Suprapubic skin (tissue), 4 donors: ENCODE data around the gene MPZL2. TPM values are rescaled to one million over a fixed set of nuclear protein-coding genes. Genes with fewer than 3 reads are reported as not detected.

Experiments used
- DNase-seq, 2 donors: peaks; one replicate each; pipeline ENCODE4 v3.0.0-alpha.2; 2019; ENCODE audit warnings: low spot score in 2 of 2
- H3K27ac ChIP-seq: fragments of 200-600 bp; sonication (generic); one replicate; pipeline ENCODE4 v1.5.1; 2019
- H3K27me3 ChIP-seq: fragments of 200-600 bp; sonication (generic); one replicate; pipeline ENCODE4 v1.5.1; 2019
- H3K36me3 ChIP-seq: fragments of 200-600 bp; sonication (generic); one replicate; pipeline ENCODE4 v1.5.1; 2019
- H3K4me1 ChIP-seq: fragments of 200-600 bp; sonication (generic); one replicate; pipeline ENCODE4 v1.5.1; 2019
- H3K4me3 ChIP-seq: fragments of 200-600 bp; sonication (generic); one replicate; pipeline ENCODE4 v1.5.1; 2019; ENCODE audit warnings: mild to moderate bottlenecking
- H3K9me3 ChIP-seq: fragments of 200-600 bp; sonication (generic); one replicate; pipeline ENCODE4 v1.5.1; 2019
- CTCF ChIP-seq, 2 donors: fragments of 200-600 bp in 1 of 2; fragments of 450-650 bp in 1 of 2; sonication (generic) in 1 of 2; IDR thresholded peaks; one replicate each; pipeline ENCODE4 v1.5.1; 2016 to 2019; ENCODE audit warnings: antibody characterized with exemption in 2 of 2, mild to moderate bottlenecking in 1 of 2, moderate library complexity in 1 of 2
- EP300 ChIP-seq: sonication (generic); formaldehyde crosslinking; IDR thresholded peaks from one replicate; pipeline ENCODE4 v1.6.1; 2017; ENCODE audit warnings: antibody characterized with exemption
- POLR2A ChIP-seq, 2 donors: fragments of 450-650 bp; IDR thresholded peaks; one replicate each; pipeline ENCODE4 v1.6.1; 2017; ENCODE audit warnings: antibody characterized with exemption in 2 of 2, mild to moderate bottlenecking in 2 of 2, moderate library complexity in 2 of 2
- POLR2AphosphoS5 ChIP-seq, 3 donors: sonication (generic); formaldehyde crosslinking; IDR thresholded peaks; one replicate each; pipeline ENCODE4 v1.6.1; 2017; ENCODE audit warnings: antibody characterized with exemption in 3 of 3
- WGBS: methylation state at CpG from one replicate; pipeline ENCODE4 v1.1.5; 2018; 5-methylcytosine and 5-hydroxymethylcytosine counted together
- total RNA-seq, 4 donors: library from RNA; depleted of rRNA; stranded (reverse); fragments of >200 nt; gene quantifications; one replicate each; pipeline ENCODE4 v1.1.0, GENCODE V29; 2016

The MPZL2 gene
- total RNA-seq, 4 donors from 2014 or later, result 54.5 to 111 (median 56.7) TPM

DNA sequence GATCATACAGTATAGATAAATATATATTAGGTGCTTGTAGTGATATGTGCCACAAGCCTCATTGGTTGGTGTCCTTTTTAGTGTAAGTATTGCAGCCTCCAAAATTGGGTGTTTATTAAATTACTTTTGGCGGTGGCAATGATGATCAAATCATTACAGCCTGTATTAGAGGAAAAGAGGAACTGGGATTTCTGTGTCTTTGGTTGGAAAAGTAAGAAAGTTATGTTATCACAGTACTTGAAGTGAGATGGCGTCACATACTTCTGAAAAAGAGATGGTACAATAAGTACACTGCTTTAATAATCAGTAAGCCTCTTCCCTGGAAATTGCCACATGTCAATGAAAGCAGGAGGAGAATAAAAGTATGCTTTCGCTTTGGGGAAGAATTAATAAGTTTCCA, 11.4 kb downstream of the MPZL2 start:
- 65% methylated on average over 3 of the region's 3 CpGs for WGBS
- H3K4me3 ChIP-seq, result peak overlapping the region; percentile 72
- TF ChIP-seq EP300, result no peak
- TF ChIP-seq POLR2A (IDR thresholded peaks at IDR 0.05), result no peak
- TF ChIP-seq POLR2AphosphoS5 (IDR thresholded peaks at IDR 0.05), result no peak
- TF ChIP-seq CTCF (IDR thresholded peaks at IDR 0.05), result no peak
- peaks cover 10% of the 10 kb centered on the region for H3K4me1 ChIP-seq
- H3K36me3 ChIP-seq, result no peaks in the 10 kb centered on the region
- H3K27me3 ChIP-seq, result peaks cover 8% of the 10 kb centered on the region
- H3K9me3 ChIP-seq, result no peaks in the 10 kb centered on the region
- no peak for DNase-seq
- H3K27ac ChIP-seq, result peak overlapping the region; percentile 95

GRCh38 chr11:118251858-118252652, 12.0 kb downstream of the MPZL2 start, which contains the start of gene MPZL3:
Gene MPZL3 (minus strand): TSS chr11:118252365. CDS start chr11:118252294, 71 bp downstream.
- peak within 1 kb of the TSS; percentile 72 for H3K4me3 ChIP-seq
- H3K36me3 ChIP-seq, result no peaks in the 10 kb centered on the region
- no peaks in the 10 kb centered on the region for H3K9me3 ChIP-seq
- DNase-seq, result peak; percentile 84 to 85
- peak within 1 kb of the TSS; percentile 95 for H3K27ac ChIP-seq
- H3K27me3 ChIP-seq, result peaks cover 8% of the 10 kb centered on the region
- 3% methylated on average over 26 of the region's 33 CpGs for WGBS
- TF ChIP-seq POLR2A (IDR thresholded peaks at IDR 0.05) (peak in 1 of 2 donors; percentile 37), EP300 (no peak), POLR2AphosphoS5 (IDR thresholded peaks at IDR 0.05) (peak in 2 of 3 donors; percentile 45 to 82)
- peaks cover 10% of the 10 kb centered on the region for H3K4me1 ChIP-seq

DNA sequence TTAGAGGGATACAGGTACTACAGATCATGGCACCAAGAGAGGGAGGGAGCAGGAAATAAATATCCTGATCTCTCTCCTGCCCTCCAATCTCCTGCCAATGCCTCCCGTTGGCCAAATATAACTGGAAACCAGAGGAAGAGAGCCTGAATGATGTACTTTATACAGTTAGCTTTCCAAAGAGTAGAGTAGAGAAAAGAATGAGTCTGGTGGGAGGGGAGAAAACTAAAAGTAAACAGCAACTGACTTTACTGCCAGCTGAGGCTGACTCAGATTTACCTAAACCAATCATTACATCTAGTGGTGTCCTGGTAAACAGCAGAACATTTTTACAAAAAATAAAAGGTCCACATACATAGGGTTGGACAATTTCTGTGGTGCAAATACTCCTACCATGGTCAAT, 17.1 kb downstream of the MPZL2 start:
- Histone ChIP-seq H3K4me1 (peaks cover 8% of the 10 kb centered on the region), H3K27ac (no peak overlapping the region), H3K9me3 (no peaks in the 10 kb centered on the region), H3K27me3 (peaks cover 4% of the 10 kb centered on the region), H3K4me3 (no peak overlapping the region), H3K36me3 (no peaks in the 10 kb centered on the region)
- DNase-seq, result no peak
- TF ChIP-seq POLR2AphosphoS5 (IDR thresholded peaks at IDR 0.05) (no peak), POLR2A (IDR thresholded peaks at IDR 0.05) (no peak), CTCF (IDR thresholded peaks at IDR 0.05) (no peak), EP300 (no peak)
- WGBS, result 50% methylated on average over 1 of the region's 1 CpG

GRCh38 chr11:118245936-118246562, 18.0 kb downstream of the MPZL2 start:
- Histone ChIP-seq H3K9me3 (no peaks in the 10 kb centered on the region), H3K4me3 (no peak overlapping the region), H3K27ac (peak overlapping the region; percentile 24), H3K27me3 (peaks cover 2% of the 10 kb centered on the region), H3K4me1 (peaks cover 14% of the 10 kb centered on the region), H3K36me3 (no peaks in the 10 kb centered on the region)
- no peak for DNase-seq
- WGBS, result 81% methylated on average over 3 of the region's 3 CpGs
- no peak for TF ChIP-seq CTCF (IDR thresholded peaks at IDR 0.05)
- TF ChIP-seq POLR2A (IDR thresholded peaks at IDR 0.05), result no peak
- no peak for TF ChIP-seq EP300
- no peak for TF ChIP-seq POLR2AphosphoS5 (IDR thresholded peaks at IDR 0.05)

GRCh38 chr11:118243993-118244762, 19.9 kb downstream of the MPZL2 start:
- Histone ChIP-seq H3K27me3 (no peaks in the 10 kb centered on the region), H3K4me3 (no peak overlapping the region), H3K4me1 (peaks cover 31% of the 10 kb centered on the region), H3K27ac (no peak overlapping the region), H3K36me3 (no peaks in the 10 kb centered on the region), H3K9me3 (no peaks in the 10 kb centered on the region)
- TF ChIP-seq POLR2A (IDR thresholded peaks at IDR 0.05), result no peak
- no peak for TF ChIP-seq CTCF (IDR thresholded peaks at IDR 0.05)
- no peak for TF ChIP-seq EP300
- TF ChIP-seq POLR2AphosphoS5 (IDR thresholded peaks at IDR 0.05), result no peak
- 91% methylated on average over 3 of the region's 3 CpGs for WGBS
- no peak for DNase-seq
